ENCODE data around the gene TXNDC11. TPM values are rescaled to one million over a fixed set of nuclear protein-coding genes. Genes with fewer than 3 reads are reported as not detected.

The TXNDC11 gene
- total and polyA plus RNA-seq, 10 of the 15 experiments (the other 5 are each of a cell fraction or from before 2014, with no cell fraction given), result 1.7 to 86.7 (median 54.4) TPM

- TF ChIP-seq NFYA (IDR thresholded peaks at IDR 0.05; ENCODE audit: borderline replicate concordance, low read depth, low read length) (no peak), TCF12 (IDR thresholded peaks at IDR 0.05; ENCODE audit: low read depth, low read length) (no peak), MTA3 (IDR thresholded peaks at IDR 0.05; ENCODE audit: borderline replicate concordance, low read length) (no peak), CREB1 (IDR thresholded peaks at IDR 0.05; ENCODE audit: low read depth) (no peak), PRDM15 (CRISPR knock-in tag; IDR thresholded peaks at IDR 0.05) (no peak), HSF1 (IDR thresholded peaks at IDR 0.05; ENCODE audit: low read depth, low read length) (no peak), NFXL1 (IDR thresholded peaks at IDR 0.05; ENCODE audit: borderline replicate concordance) (no peak), CEBPB (IDR thresholded peaks at IDR 0.05; ENCODE audit: borderline replicate concordance in 1 of 2, low read depth in 2 of 2, low read length in 2 of 2) (no peak), RAD51 (IDR thresholded peaks at IDR 0.05) (no peak), ZBTB4 (CRISPR knock-in tag; IDR thresholded peaks at IDR 0.05) (no peak), E4F1 (IDR thresholded peaks at IDR 0.05; ENCODE audit: borderline replicate concordance, partially characterized antibody) (no peak), ZNF207 (IDR thresholded peaks at IDR 0.05; ENCODE audit: borderline replicate concordance) (no peak), MLLT1 (IDR thresholded peaks at IDR 0.05) (no peak), NRF1 (conservative IDR thresholded peaks at IDR 0.05; ENCODE audit: low read depth, low read length) (no peak), ZBED1 (IDR thresholded peaks at IDR 0.05; ENCODE audit: borderline replicate concordance) (no peak), ZBTB33 (IDR thresholded peaks at IDR 0.05) (no peak)
Measured at GRCh38 chr16:11655655-11656054, 87.0 kb downstream of the TXNDC11 start (continued).
